HepG2 (cell line): ENCODE data around the gene NECTIN2. TPM values are rescaled to one million over a fixed set of nuclear protein-coding genes. Genes with fewer than 3 reads are reported as not detected.

Source experiments
- BCLAF1 ChIP-seq: fragments of 450-650 bp; IDR thresholded peaks from 2 replicates; pipeline ENCODE4 v1.6.1; 2017; ENCODE audit warnings: mild to moderate bottlenecking
- HHEX ChIP-seq: IDR thresholded peaks from 2 replicates; pipeline ENCODE4 v1.6.1; 2016; ENCODE audit warnings: control low read depth
- KAT7 ChIP-seq: IDR thresholded peaks from 2 replicates; pipeline ENCODE4 v1.6.1; 2018; ENCODE audit warnings: borderline replicate concordance, missing compliant biosample characterization
- NCOR1 ChIP-seq: fragments of 200-600 bp; sonication (generic); IDR thresholded peaks from 2 replicates; pipeline ENCODE4 v1.7.0; 2017; ENCODE audit warnings: antibody characterized with exemption, low read length, borderline replicate concordance
- PHF8 ChIP-seq: sonication (generic); formaldehyde crosslinking; IDR thresholded peaks from 2 replicates; pipeline ENCODE4 v1.5.0; 2020; ENCODE audit warnings: missing genetic modification reagents
- SRY ChIP-seq: sonication (generic); formaldehyde crosslinking; IDR thresholded peaks from 2 replicates; pipeline ENCODE4 v1.8.0; 2022; ENCODE audit warnings: mild to moderate bottlenecking, missing genetic modification reagents
- TEF ChIP-seq: sonication (generic); formaldehyde crosslinking; IDR thresholded peaks from 2 replicates; pipeline ENCODE4 v1.5.0; 2020; ENCODE audit warnings: missing genetic modification reagents
- TFDP1 ChIP-seq: IDR thresholded peaks from 2 replicates; pipeline ENCODE4 v1.6.1; 2016; ENCODE audit warnings: missing compliant biosample characterization, missing genetic modification reagents, borderline replicate concordance
- U2AF2 ChIP-seq: fragments of 200-400 bp; formaldehyde crosslinking; IDR thresholded peaks from 2 replicates; pipeline ENCODE4 v1.6.1; 2017; ENCODE audit warnings: low read depth, mild to moderate bottlenecking, low read length
- ZNF124 ChIP-seq: sonication (generic); formaldehyde crosslinking; IDR thresholded peaks from 2 replicates; pipeline ENCODE4 v1.4.0; 2020; ENCODE audit warnings: missing genetic modification reagents
- ZNF224 ChIP-seq: sonication (generic); formaldehyde crosslinking; IDR thresholded peaks from 2 replicates; pipeline ENCODE4 v1.5.0; 2020; ENCODE audit warnings: mild to moderate bottlenecking, missing genetic modification reagents
- ZNF407 ChIP-seq: sonication (generic); formaldehyde crosslinking; IDR thresholded peaks from one replicate; pipeline ENCODE4 v1.5.1; 2020; ENCODE audit warnings: mild to moderate bottlenecking, missing genetic modification reagents; ENCODE audit errors: not compliant biosample characterization
- ZNF710 ChIP-seq: sonication (generic); formaldehyde crosslinking; IDR thresholded peaks from 2 replicates; pipeline ENCODE4 v1.5.0; 2020; ENCODE audit warnings: mild to moderate bottlenecking, missing genetic modification reagents, borderline replicate concordance
- polyA plus RNA-seq, 8 experiments: library from polyadenylated mRNA; depleted of rRNA in 3 of 8; stranded (reverse) in 7 of 8; unstranded in 1 of 8; fragments of >200 nt; fragmentation: Illumina TruSeq in 4 of 8; extraction: Trizol in 4 of 8; gene quantifications; 2 replicates each; pipeline versions ENCODE4 v1.2.1 to v1.2.3, GENCODE V29; 2011 to 2016; ENCODE audit warnings: low read depth in 4 of 8, missing spikeins in 1 of 8, mixed read lengths in 1 of 8; ENCODE audit not compliant: insufficient read depth in 1 of 8
- total RNA-seq, 5 experiments: library from RNA; depleted of rRNA; stranded (reverse); fragments of >200 nt; fragmentation: Illumina TruSeq; extraction: Trizol; gene quantifications; 2 replicates each; pipeline ENCODE4 v1.2.3, GENCODE V29; 2016; ENCODE audit warnings: low read depth in 1 of 5

The NECTIN2 gene
- total and polyA plus RNA-seq, 2 of the 13 experiments (the other 11 are each of a cell fraction or from before 2014, with no cell fraction given) = 75.4 to 114 TPM

- TF ChIP-seq ZNF710 (no peak; the same call in 1 of the 2 replicates), KAT7 (CRISPR knock-in tag) (no peak), ZNF407 (CRISPR knock-in tag) (no peak), U2AF2 (no peak), HHEX (CRISPR knock-in tag) (no peak), SRY (CRISPR knock-in tag) (no peak), TFDP1 (CRISPR knock-in tag) (peak; percentile 23; the same call in 1 of the 2 replicates), NCOR1 (no peak; the same call in 1 of the 2 replicates), TEF (CRISPR knock-in tag) (no peak), ZNF124 (CRISPR knock-in tag) (0 out of 2 replicates have a peak, but pooled peaks have one; percentile 38), BCLAF1 (no peak), PHF8 (CRISPR knock-in tag) (no peak; the same call in 1 of the 2 replicates), ZNF224 (CRISPR knock-in tag) (no peak)
Observed at GRCh38 chr19:44807162-44807561, 38.9 kb upstream of the NECTIN2 start (continued).
